ENCODE measurements around the gene NIN.
A peak's percentile ranks its signal among the peaks of the same experiment; 100 is the strongest.

The NIN gene

GRCh38 chr14:50836515-50836914 lies 5.6 kb upstream of the NIN start:
- TF ChIP-seq POLR2A (IDR thresholded peaks at IDR 0.05; ENCODE audit: low read depth, low read length) = no peak
- no peak for TF ChIP-seq TAF1 (IDR thresholded peaks at IDR 0.05; ENCODE audit: borderline replicate concordance, low read depth, low read length)
- TF ChIP-seq POLR2AphosphoS5 (IDR thresholded peaks at IDR 0.05; ENCODE audit: low read depth, low read length) = no peak
- DNase-seq (ENCODE audit: insufficient read length) = no peak
- peak; percentile 84 for FAIRE-seq

GRCh38 chr14:50835280-50835679 lies 4.3 kb upstream of the NIN start:
- FAIRE-seq (peak; percentile 96), DNase-seq (ENCODE audit: insufficient read length) (no peak)
- peak; percentile 69 for TF ChIP-seq POLR2AphosphoS5 (IDR thresholded peaks at IDR 0.05; ENCODE audit: low read depth, low read length)
- TF ChIP-seq TAF1 (IDR thresholded peaks at IDR 0.05; ENCODE audit: borderline replicate concordance, low read depth, low read length) = no peak
- TF ChIP-seq POLR2A (IDR thresholded peaks at IDR 0.05; ENCODE audit: low read depth, low read length) = peak; percentile 56

GRCh38 chr14:50834802-50835276 lies 3.9 kb upstream of the NIN start:
- TF ChIP-seq TAF1 (IDR thresholded peaks at IDR 0.05; ENCODE audit: borderline replicate concordance, low read depth, low read length) (no peak), POLR2AphosphoS5 (IDR thresholded peaks at IDR 0.05; ENCODE audit: low read depth, low read length) (no peak), POLR2A (IDR thresholded peaks at IDR 0.05; ENCODE audit: low read depth, low read length) (no peak)
- FAIRE-seq (no peak), DNase-seq (ENCODE audit: insufficient read length) (no peak)

GRCh38 chr14:50832935-50833630 lies 2.1 kb upstream of the NIN start:
- DNase-seq (ENCODE audit: insufficient read length) (no peak), FAIRE-seq (no peak)
- TF ChIP-seq POLR2A (IDR thresholded peaks at IDR 0.05; ENCODE audit: low read depth, low read length) (no peak), POLR2AphosphoS5 (IDR thresholded peaks at IDR 0.05; ENCODE audit: low read depth, low read length) (no peak), TAF1 (IDR thresholded peaks at IDR 0.05; ENCODE audit: borderline replicate concordance, low read depth, low read length) (no peak)

GRCh38 chr14:50831726-50832168 lies 785 bp upstream of the NIN start:
- no peak for FAIRE-seq
- TF ChIP-seq POLR2AphosphoS5 (IDR thresholded peaks at IDR 0.05; ENCODE audit: low read depth, low read length) (no peak), TAF1 (IDR thresholded peaks at IDR 0.05; ENCODE audit: borderline replicate concordance, low read depth, low read length) (no peak), POLR2A (IDR thresholded peaks at IDR 0.05; ENCODE audit: low read depth, low read length) (no peak)
- no peak for DNase-seq (ENCODE audit: insufficient read length)

GRCh38 chr14:50830044-50830931 lies 674 bp downstream of the NIN start:
- peak; percentile 41 for DNase-seq (ENCODE audit: insufficient read length)
- no peak for TF ChIP-seq TAF1 (IDR thresholded peaks at IDR 0.05; ENCODE audit: borderline replicate concordance, low read depth, low read length)
- no peak for TF ChIP-seq POLR2AphosphoS5 (IDR thresholded peaks at IDR 0.05; ENCODE audit: low read depth, low read length)
- TF ChIP-seq POLR2A (IDR thresholded peaks at IDR 0.05; ENCODE audit: low read depth, low read length) = no peak
- FAIRE-seq = peak; percentile 38

GRCh38 chr14:50829489-50830043 lies 1.4 kb downstream of the NIN start:
- TF ChIP-seq POLR2AphosphoS5 (IDR thresholded peaks at IDR 0.05; ENCODE audit: low read depth, low read length) = no peak
- TF ChIP-seq POLR2A (IDR thresholded peaks at IDR 0.05; ENCODE audit: low read depth, low read length) = no peak
- TF ChIP-seq TAF1 (IDR thresholded peaks at IDR 0.05; ENCODE audit: borderline replicate concordance, low read depth, low read length) = no peak
- FAIRE-seq = peak; percentile 5
- no peak for DNase-seq (ENCODE audit: insufficient read length)

- FAIRE-seq = no peak
- no peak for DNase-seq (ENCODE audit: insufficient read length)
- TF ChIP-seq POLR2AphosphoS5 (IDR thresholded peaks at IDR 0.05; ENCODE audit: low read depth, low read length) = no peak
- no peak for TF ChIP-seq TAF1 (IDR thresholded peaks at IDR 0.05; ENCODE audit: borderline replicate concordance, low read depth, low read length)
- TF ChIP-seq POLR2A (IDR thresholded peaks at IDR 0.05; ENCODE audit: low read depth, low read length) = no peak
Measured at GRCh38 chr14:50828721-50829488, 2.1 kb downstream of the NIN start.

- FAIRE-seq = no peak
- no peak for TF ChIP-seq TAF1 (IDR thresholded peaks at IDR 0.05; ENCODE audit: borderline replicate concordance, low read depth, low read length)
- no peak for TF ChIP-seq POLR2AphosphoS5 (IDR thresholded peaks at IDR 0.05; ENCODE audit: low read depth, low read length)
- no peak for TF ChIP-seq POLR2A (IDR thresholded peaks at IDR 0.05; ENCODE audit: low read depth, low read length)
- DNase-seq (ENCODE audit: insufficient read length) = no peak
Measured at GRCh38 chr14:50826681-50827080, 4.3 kb downstream of the NIN start.

GRCh38 chr14:50825307-50825706 lies 5.7 kb downstream of the NIN start:
- DNase-seq (ENCODE audit: insufficient read length) (no peak), FAIRE-seq (no peak)

More at GRCh38 chr14:50825307-50825706, 5.7 kb downstream of the NIN start:
- TF ChIP-seq POLR2A (IDR thresholded peaks at IDR 0.05; ENCODE audit: low read depth, low read length) (no peak), POLR2AphosphoS5 (IDR thresholded peaks at IDR 0.05; ENCODE audit: low read depth, low read length) (no peak), TAF1 (IDR thresholded peaks at IDR 0.05; ENCODE audit: borderline replicate concordance, low read depth, low read length) (no peak)
